Erythroblast (primary cell): Measurements from ENCODE around the gene OMA1.

Experiments used
- GATA1 ChIP-seq: IDR thresholded peaks from 2 replicates; pipeline ENCODE4 v1.6.1; 2011; ENCODE audit warnings: low read depth, mild to moderate bottlenecking, control low read depth, low read length, moderate library complexity
- POLR2A ChIP-seq: IDR thresholded peaks from 2 replicates; pipeline ENCODE4 v1.6.1; 2011; ENCODE audit warnings: mild to moderate bottlenecking, low read length

- TF ChIP-seq POLR2A (no peak), GATA1 (no peak)
Measured at GRCh38 chr1:58457023-58457635, 89.4 kb downstream of the OMA1 start.
